ENCODE data around the gene NODAL.

The NODAL gene

GRCh38 chr10:70455213-70455630 lies 13.7 kb upstream of the NODAL start:
- TF ChIP-seq, protein P1, sequence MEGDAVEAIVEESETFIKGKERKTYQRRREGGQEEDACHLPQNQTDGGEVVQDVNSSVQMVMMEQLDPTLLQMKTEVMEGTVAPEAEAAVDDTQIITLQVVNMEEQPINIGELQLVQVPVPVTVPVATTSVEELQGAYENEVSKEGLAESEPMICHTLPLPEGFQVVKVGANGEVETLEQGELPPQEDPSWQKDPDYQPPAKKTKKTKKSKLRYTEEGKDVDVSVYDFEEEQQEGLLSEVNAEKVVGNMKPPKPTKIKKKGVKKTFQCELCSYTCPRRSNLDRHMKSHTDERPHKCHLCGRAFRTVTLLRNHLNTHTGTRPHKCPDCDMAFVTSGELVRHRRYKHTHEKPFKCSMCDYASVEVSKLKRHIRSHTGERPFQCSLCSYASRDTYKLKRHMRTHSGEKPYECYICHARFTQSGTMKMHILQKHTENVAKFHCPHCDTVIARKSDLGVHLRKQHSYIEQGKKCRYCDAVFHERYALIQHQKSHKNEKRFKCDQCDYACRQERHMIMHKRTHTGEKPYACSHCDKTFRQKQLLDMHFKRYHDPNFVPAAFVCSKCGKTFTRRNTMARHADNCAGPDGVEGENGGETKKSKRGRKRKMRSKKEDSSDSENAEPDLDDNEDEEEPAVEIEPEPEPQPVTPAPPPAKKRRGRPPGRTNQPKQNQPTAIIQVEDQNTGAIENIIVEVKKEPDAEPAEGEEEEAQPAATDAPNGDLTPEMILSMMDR (IDR thresholded peaks at IDR 0.05; ENCODE audit: low read depth, low read length): no peak
- no peak for DNase-seq (ENCODE audit: extremely low read depth, low read depth)

- no peak for DNase-seq (ENCODE audit: extremely low read depth, low read depth)
- TF ChIP-seq, protein P1 (IDR thresholded peaks at IDR 0.05; ENCODE audit: low read depth, low read length): no peak
Observed at GRCh38 chr10:70448236-70448635, 6.8 kb upstream of the NODAL start.

GRCh38 chr10:70445718-70446657 lies 4.5 kb upstream of the NODAL start:
- TF ChIP-seq, protein P1 (IDR thresholded peaks at IDR 0.05; ENCODE audit: low read depth, low read length): no peak
- DNase-seq (ENCODE audit: extremely low read depth, low read depth): no peak

GRCh38 chr10:70444744-70445143 lies 3.3 kb upstream of the NODAL start:
- DNase-seq (ENCODE audit: extremely low read depth, low read depth): no peak
- TF ChIP-seq, protein P1 (IDR thresholded peaks at IDR 0.05; ENCODE audit: low read depth, low read length): no peak

GRCh38 chr10:70442332-70442988 lies 979 bp upstream of the NODAL start:
- DNase-seq (ENCODE audit: extremely low read depth, low read depth): no peak
- TF ChIP-seq, protein P1 (IDR thresholded peaks at IDR 0.05; ENCODE audit: low read depth, low read length): no peak

- TF ChIP-seq, protein P1 (IDR thresholded peaks at IDR 0.05; ENCODE audit: low read depth, low read length): no peak
- DNase-seq (ENCODE audit: extremely low read depth, low read depth): no peak
Observed at GRCh38 chr10:70441895-70442309, 421 bp upstream of the NODAL start.

All from AG09319 (cell line).